ENCODE data around the gene MT4. TPM values are rescaled to one million over a fixed set of nuclear protein-coding genes. Genes with fewer than 3 reads are reported as not detected.

MT4 gene
- total RNA-seq (2014; rRNA removed) (not detected in 2 replicates), Bru-seq, nascent RNA (not detected), BruChase-seq, experiment 1, labeled RNA remaining after a 6-hour chase (not detected), BruChase-seq, experiment 2, labeled RNA remaining after a 2-hour chase (percentile 16 among the genes with signal in this experiment)
- long read RNA-seq: 0 reads

- Histone ChIP-seq H3K4me2 (ENCODE audit: low read length) (no peak within 1 kb of the TSS), H3K4me1 (ENCODE audit: insufficient read depth, low read length) (no peaks in the 10 kb centered on the region), H3K9ac (ENCODE audit: low read length) (no peak within 1 kb of the TSS), H3K4me3 (ENCODE audit: low read length) (no peak within 1 kb of the TSS), H2AFZ (ENCODE audit: low read length) (no peak within 1 kb of the TSS), H3K9me3 (ENCODE audit: low read length) (no peaks in the 10 kb centered on the region), H3K79me2 (ENCODE audit: low read length) (no peaks in the 10 kb centered on the region), H3K27ac (ENCODE audit: low read length) (no peak within 1 kb of the TSS), H3K9me2 (replicated peaks; ENCODE audit: low read length) (no peaks in the 10 kb centered on the region), H3K36me3 (ENCODE audit: low read depth, low read length) (no peaks in the 10 kb centered on the region), H3K27me3 (ENCODE audit: low read length) (no peaks in the 10 kb centered on the region), H3F3A (ENCODE audit: low read length, unreplicated experiment) (no peaks in the 10 kb centered on the region), H4K20me1 (ENCODE audit: low read length) (no peaks in the 10 kb centered on the region)
- TF ChIP-seq EZH2phosphoT487 (IDR thresholded peaks at IDR 0.05; ENCODE audit: borderline replicate concordance, low read length) (no peak), EZH2 (IDR thresholded peaks at IDR 0.05; ENCODE audit: low read length, unreplicated experiment) (no peak)
- TF ChIP-seq, protein P1, sequence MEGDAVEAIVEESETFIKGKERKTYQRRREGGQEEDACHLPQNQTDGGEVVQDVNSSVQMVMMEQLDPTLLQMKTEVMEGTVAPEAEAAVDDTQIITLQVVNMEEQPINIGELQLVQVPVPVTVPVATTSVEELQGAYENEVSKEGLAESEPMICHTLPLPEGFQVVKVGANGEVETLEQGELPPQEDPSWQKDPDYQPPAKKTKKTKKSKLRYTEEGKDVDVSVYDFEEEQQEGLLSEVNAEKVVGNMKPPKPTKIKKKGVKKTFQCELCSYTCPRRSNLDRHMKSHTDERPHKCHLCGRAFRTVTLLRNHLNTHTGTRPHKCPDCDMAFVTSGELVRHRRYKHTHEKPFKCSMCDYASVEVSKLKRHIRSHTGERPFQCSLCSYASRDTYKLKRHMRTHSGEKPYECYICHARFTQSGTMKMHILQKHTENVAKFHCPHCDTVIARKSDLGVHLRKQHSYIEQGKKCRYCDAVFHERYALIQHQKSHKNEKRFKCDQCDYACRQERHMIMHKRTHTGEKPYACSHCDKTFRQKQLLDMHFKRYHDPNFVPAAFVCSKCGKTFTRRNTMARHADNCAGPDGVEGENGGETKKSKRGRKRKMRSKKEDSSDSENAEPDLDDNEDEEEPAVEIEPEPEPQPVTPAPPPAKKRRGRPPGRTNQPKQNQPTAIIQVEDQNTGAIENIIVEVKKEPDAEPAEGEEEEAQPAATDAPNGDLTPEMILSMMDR (conservative IDR thresholded peaks at IDR 0.05; ENCODE audit: low read depth, low read length): no peak
- ATAC-seq: no peak
- intact Hi-C loops (cut with micrococcal nuclease): no loop called here
- ChIA-PET POLR2A (ENCODE audit: unreplicated experiment) (no interaction called here), CTCF (no interaction called here)
- BruUV-seq (replicated peaks): no TSS peak
- no peak for DNase-seq
Measured at GRCh38 chr16:56564793-56565477, at the start of gene MT4. Gene MT4, plus strand, starts transcription at chr16:56565073. Its CDS starts 56 bp downstream, at chr16:56565129.

- Histone ChIP-seq H3K9me2 (replicated peaks; ENCODE audit: low read length) (no peaks in the 10 kb centered on the region), H3K9ac (ENCODE audit: low read length) (no peak overlapping the region), H3K27me3 (ENCODE audit: low read length) (no peaks in the 10 kb centered on the region), H3K36me3 (ENCODE audit: low read depth, low read length) (no peaks in the 10 kb centered on the region), H3K4me3 (ENCODE audit: low read length) (no peak overlapping the region), H2AFZ (ENCODE audit: low read length) (no peak overlapping the region), H3K27ac (ENCODE audit: low read length) (no peak overlapping the region), H3F3A (ENCODE audit: low read length, unreplicated experiment) (no peaks in the 10 kb centered on the region), H3K4me1 (ENCODE audit: insufficient read depth, low read length) (peaks cover 39% of the 10 kb centered on the region), H3K9me3 (ENCODE audit: low read length) (no peaks in the 10 kb centered on the region), H3K4me2 (ENCODE audit: low read length) (no peak overlapping the region), H3K79me2 (ENCODE audit: low read length) (peaks cover 24% of the 10 kb centered on the region), H4K20me1 (ENCODE audit: low read length) (peaks cover 5% of the 10 kb centered on the region)
- CTCF ChIA-PET: no interaction called here
- POLR2A ChIA-PET (ENCODE audit: unreplicated experiment): no interaction called here
- intact Hi-C loops (cut with micrococcal nuclease): no loop called here
- ATAC-seq: no peak
- TF ChIP-seq EZH2phosphoT487 (IDR thresholded peaks at IDR 0.05; ENCODE audit: borderline replicate concordance, low read length) (no peak), EZH2 (IDR thresholded peaks at IDR 0.05; ENCODE audit: low read length, unreplicated experiment) (no peak)
- TF ChIP-seq, protein P1 (conservative IDR thresholded peaks at IDR 0.05; ENCODE audit: low read depth, low read length): no peak
- no TSS peak for BruUV-seq (replicated peaks)
- DNase-seq: no peak
Measured at GRCh38 chr16:56515665-56516064, 49.2 kb upstream of the MT4 start.

DNA sequence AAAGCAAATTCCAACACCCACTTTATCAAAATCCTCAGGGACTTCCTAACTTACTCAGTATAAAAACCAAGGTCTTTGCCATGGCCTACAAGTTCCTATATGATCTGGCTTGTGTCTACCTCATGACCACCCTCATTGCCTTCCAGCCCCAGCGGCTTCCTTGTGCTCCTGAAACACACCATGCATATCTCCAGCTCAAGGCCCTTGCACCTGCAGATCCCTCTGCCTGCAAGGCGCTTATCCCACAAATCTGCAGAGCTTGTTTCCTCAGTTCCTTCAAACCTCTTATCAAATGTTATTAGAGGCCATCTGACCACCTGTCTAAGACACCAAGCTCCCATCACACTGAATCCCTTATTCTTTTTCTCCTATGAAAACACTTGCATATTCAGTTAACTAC, 47.7 kb upstream of the MT4 start:
- Histone ChIP-seq H3K9me3 (ENCODE audit: low read length) (no peaks in the 10 kb centered on the region), H3K79me2 (ENCODE audit: low read length) (peaks cover 24% of the 10 kb centered on the region), H2AFZ (ENCODE audit: low read length) (no peak overlapping the region), H3K9ac (ENCODE audit: low read length) (no peak overlapping the region), H3K4me3 (ENCODE audit: low read length) (no peak overlapping the region), H3K27me3 (ENCODE audit: low read length) (no peaks in the 10 kb centered on the region), H3K4me2 (ENCODE audit: low read length) (no peak overlapping the region), H3K4me1 (ENCODE audit: insufficient read depth, low read length) (peaks cover 39% of the 10 kb centered on the region), H3F3A (ENCODE audit: low read length, unreplicated experiment) (no peaks in the 10 kb centered on the region), H3K9me2 (replicated peaks; ENCODE audit: low read length) (no peaks in the 10 kb centered on the region; the same call in 1 of the 2 replicates), H4K20me1 (ENCODE audit: low read length) (peaks cover 5% of the 10 kb centered on the region), H3K36me3 (ENCODE audit: low read depth, low read length) (no peaks in the 10 kb centered on the region), H3K27ac (ENCODE audit: low read length) (no peak overlapping the region)
- POLR2A ChIA-PET (ENCODE audit: unreplicated experiment): no interaction called here
- no peak for TF ChIP-seq EZH2 (IDR thresholded peaks at IDR 0.05; ENCODE audit: low read length, unreplicated experiment)
- TF ChIP-seq, protein P1 (conservative IDR thresholded peaks at IDR 0.05; ENCODE audit: low read depth, low read length): no peak
- no peak for TF ChIP-seq EZH2phosphoT487 (IDR thresholded peaks at IDR 0.05; ENCODE audit: borderline replicate concordance, low read length)
- CTCF ChIA-PET: no interaction called here
- ATAC-seq (no peak), DNase-seq (no peak)
- no TSS peak for BruUV-seq (replicated peaks)
- intact Hi-C loops (cut with micrococcal nuclease): no loop called here
